Activated CD8-positive, alpha-beta memory T cell treated with anti-CD3 and anti-CD28 coated beads, Interleukin-2, amount 50 U/mL, for 24 hours (primary cell): ENCODE results near the gene TNFAIP6.
"Not testable (repeated sequence)": the region's sequence is repeated elsewhere in the genome, so short reads cannot be mapped to it uniquely, and the experiment has no call there.

Experiments
- DNase-seq: peaks from one replicate; pipeline ENCODE4 v3.0.0-alpha.2; 2020; ENCODE audit errors: extremely low read depth

Gene TNFAIP6, protein sequence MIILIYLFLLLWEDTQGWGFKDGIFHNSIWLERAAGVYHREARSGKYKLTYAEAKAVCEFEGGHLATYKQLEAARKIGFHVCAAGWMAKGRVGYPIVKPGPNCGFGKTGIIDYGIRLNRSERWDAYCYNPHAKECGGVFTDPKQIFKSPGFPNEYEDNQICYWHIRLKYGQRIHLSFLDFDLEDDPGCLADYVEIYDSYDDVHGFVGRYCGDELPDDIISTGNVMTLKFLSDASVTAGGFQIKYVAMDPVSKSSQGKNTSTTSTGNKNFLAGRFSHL

DNA sequence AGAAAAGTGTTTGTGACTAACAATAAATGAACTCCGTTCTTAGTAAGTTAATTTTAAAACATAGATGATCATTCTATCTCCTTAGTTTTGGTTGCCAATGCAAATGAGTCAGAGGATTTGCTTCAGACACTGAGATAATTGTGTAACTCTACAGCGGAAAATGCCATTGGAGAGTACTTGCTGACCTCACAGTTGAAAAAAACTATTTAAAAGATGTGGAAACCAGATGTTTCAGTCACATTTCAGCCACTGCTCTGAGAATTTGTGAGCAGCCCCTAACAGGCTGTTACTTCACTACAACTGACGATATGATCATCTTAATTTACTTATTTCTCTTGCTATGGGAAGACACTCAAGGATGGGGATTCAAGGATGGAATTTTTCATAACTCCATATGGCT, at the start of gene TNFAIP6:
TNFAIP6 (plus strand) TSS at position 234 of the 400 bp plus-strand sequence; CDS start at position 309, 75 bp downstream.
- DNase-seq = no peak

GRCh38 chr2:151310313-151310712, 47.1 kb upstream of the TNFAIP6 start:
- not testable (repeated sequence) for DNase-seq

- not testable (repeated sequence) for DNase-seq
Measured at GRCh38 chr2:151312440-151312839, 45.0 kb upstream of the TNFAIP6 start.

GRCh38 chr2:151315381-151315903, 42.0 kb upstream of the TNFAIP6 start:
- DNase-seq = no peak

DNA sequence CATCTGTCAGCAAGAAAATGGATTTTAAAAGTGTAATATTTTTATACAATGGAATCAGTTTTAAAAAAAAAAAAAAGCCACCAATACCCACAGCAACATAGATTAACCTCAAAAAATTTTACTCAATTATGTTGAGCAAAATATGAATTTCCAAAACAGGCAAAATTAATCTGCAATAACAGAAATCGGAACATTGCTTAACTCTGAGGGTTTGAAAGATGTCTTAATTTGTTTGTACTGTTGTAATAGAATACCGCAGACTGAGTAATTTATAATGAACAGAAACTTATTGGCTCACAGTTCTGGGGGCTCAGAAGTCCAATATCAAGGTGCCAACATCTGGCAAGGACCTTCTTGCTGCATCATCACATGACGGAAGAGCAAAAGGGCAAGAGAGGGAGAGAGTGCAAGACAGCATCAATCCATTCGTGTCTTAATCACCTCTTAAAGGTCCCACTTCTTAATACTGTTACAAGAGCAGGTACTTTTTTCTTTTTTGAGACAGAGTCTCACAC, 31.8 kb upstream of the TNFAIP6 start:
- no peak for DNase-seq

DNA sequence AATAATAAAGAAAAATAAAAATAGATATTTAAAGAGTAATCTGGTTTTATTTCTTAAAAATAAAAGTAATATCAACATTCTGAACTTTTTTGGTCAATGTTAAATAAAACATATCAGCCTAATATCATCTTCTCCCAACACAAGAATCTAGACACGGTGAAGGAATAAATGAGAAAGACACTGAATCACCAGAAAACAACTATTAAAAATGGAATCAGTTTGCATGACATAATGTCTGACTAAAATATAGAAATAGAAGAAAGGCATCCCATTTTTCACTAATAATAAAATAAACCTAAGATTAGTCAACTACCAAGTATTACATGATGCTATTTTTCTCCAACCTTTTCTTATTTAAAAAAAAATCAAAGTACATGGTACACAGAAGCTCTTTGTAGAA, 30.8 kb upstream of the TNFAIP6 start:
- no peak for DNase-seq

GRCh38 chr2:151329998-151330397, 27.4 kb upstream of the TNFAIP6 start:
- no peak for DNase-seq

DNA sequence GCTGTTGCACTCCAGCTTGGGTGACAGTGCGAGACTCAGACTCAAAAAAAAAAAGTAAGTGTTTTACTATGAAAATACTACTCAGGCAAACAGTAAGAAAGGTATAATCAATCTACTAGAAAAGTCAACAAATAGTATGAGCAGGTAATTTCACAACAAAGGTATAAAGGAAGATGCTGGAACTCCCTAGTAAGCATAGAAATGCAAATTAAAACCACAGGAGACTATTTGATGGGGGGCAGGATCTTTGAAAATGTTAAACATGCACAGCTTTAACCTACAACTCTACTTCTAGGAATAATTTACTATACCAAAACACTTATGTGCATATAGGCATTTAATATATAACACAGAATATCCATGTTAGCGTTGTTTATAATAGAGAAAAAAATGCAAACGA, 24.3 kb upstream of the TNFAIP6 start:
- DNase-seq = no peak

GRCh38 chr2:151334082-151334815, 23.1 kb upstream of the TNFAIP6 start:
- DNase-seq = no peak

- DNase-seq = no peak
Measured at GRCh38 chr2:151336863-151337371, 20.5 kb upstream of the TNFAIP6 start.

GRCh38 chr2:151337643-151338042, 19.7 kb upstream of the TNFAIP6 start:
- no peak for DNase-seq

GRCh38 chr2:151338115-151338514, 19.3 kb upstream of the TNFAIP6 start:
- DNase-seq = no peak

GRCh38 chr2:151343073-151343472, 14.3 kb upstream of the TNFAIP6 start:
- DNase-seq = no peak

- DNase-seq = not testable (repeated sequence)
Measured at GRCh38 chr2:151344191-151344590, 13.2 kb upstream of the TNFAIP6 start.

DNA sequence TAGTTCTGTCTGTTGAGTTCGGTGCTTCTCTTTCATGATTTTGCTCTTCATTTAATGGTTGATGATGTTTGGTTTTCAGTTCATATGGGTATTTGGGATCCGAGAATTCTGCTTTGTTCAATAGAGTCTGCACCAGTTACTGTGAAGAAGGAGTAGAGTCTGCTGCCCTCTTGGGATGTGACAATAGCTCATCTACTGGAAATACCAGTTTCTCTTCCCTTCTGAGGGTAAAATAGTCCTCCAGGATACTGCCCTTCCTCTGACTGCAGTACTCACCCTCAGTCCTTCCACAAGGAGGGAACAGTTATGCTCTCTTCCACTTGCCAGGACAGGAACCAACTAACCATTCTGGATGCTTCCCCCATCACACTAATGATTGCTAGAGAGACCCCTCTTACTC, 12.5 kb upstream of the TNFAIP6 start:
- DNase-seq = no peak

GRCh38 chr2:151347294-151347693, 10.1 kb upstream of the TNFAIP6 start:
- no peak for DNase-seq

DNA sequence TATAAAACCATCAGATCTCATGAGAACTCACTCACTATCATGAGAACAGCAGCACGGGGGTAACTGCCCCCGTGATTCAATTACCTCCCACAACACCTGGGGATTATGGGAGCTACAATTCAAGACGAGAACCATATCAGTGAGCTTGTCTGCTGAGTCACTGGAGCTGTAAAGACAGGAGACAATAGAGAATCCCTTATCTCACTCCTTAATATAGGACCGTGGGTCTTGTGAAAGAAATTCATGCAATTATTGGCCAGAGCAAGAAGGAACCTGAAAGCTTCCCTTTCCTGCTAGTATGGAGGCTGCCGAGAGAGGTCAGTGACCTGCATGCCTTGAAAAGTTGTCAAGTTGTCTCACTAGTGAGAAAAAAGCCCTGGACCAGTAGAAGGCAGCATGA, 9.5 kb upstream of the TNFAIP6 start:
- DNase-seq = no peak

GRCh38 chr2:151350579-151351195, 6.7 kb upstream of the TNFAIP6 start:
- no peak for DNase-seq

DNA sequence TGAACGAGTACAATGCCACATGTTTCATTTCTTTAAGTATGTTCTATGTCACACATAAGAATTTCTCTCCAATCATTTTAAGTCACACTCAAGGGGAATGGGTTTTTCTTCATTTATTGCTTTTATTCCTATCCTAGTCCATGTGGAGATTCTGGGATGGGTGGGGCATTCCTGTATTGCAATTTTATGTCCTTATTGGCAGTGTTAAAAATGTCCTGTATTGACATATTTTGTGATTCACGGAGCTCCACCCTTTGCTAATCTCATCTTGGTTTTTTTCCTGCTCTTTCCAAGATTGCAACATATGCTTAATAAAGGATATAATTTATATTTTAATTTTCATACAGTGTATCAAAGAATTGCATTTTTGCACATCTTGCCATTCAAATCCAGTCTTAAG, 3.4 kb upstream of the TNFAIP6 start:
- no peak for DNase-seq

DNA sequence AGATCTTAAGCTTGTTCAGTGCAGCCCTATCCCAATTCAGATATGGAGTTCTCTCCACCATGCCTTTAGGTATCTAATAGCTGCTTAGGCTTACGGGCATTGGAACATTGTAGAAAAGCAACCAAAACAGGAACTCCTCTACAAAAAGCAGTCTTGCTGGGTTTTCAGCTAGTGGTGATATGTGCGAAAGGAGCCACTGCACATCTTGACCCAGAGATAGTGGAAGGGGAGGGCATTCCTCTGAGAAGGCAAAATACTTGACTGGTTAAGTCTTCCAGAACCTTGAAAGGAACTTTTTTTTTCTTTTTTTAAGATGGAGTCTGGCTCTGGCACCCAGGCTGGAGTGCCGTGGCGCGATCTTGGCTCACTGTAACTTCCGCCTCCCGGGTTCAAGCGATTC, 2.6 kb upstream of the TNFAIP6 start:
- DNase-seq = no peak

- DNase-seq = no peak
Measured at GRCh38 chr2:151358166-151358970, 976 bp downstream of the TNFAIP6 start.
